Measurements from ENCODE around the gene PGA3. TPM values are rescaled to one million over a fixed set of nuclear protein-coding genes. Genes with fewer than 3 reads are reported as not detected.
"Not testable (repeated sequence)": the region's sequence is repeated elsewhere in the genome, so short reads cannot be mapped to it uniquely, and the experiment has no call there.

Gene PGA3
- total RNA-seq, 1 donor from 2014 or later = 0.52 TPM

DNA sequence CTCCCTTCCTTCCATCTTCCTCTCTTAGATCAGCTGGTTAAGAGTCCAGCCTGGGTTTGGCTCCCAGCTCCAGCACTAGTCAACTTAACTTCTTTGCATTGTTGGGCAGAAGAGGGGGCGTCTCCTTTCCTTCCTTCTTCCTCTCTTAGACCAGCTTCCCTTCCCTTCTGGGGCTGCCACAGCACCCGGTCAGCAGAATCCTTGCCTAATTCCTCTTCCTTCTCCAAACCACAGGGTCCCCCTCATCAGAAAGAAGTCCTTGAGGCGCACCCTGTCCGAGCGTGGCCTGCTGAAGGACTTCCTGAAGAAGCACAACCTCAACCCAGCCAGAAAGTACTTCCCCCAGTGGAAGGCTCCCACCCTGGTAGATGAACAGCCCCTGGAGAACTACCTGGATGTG is 558 bp downstream of the PGA3 start:
- not testable (repeated sequence) for H3K36me3 ChIP-seq (ENCODE audit: control insufficient read depth in 3 of 3, insufficient read depth in 3 of 3, low read length in 3 of 3); H3K4me3 ChIP-seq (ENCODE audit: low read length in 3 of 3); H3K4me1 ChIP-seq (ENCODE audit: control insufficient read depth in 3 of 3, insufficient read depth in 3 of 3, low read length in 3 of 3); H3K27ac ChIP-seq (ENCODE audit: low read depth, low read length); H3K9me3 ChIP-seq (ENCODE audit: control insufficient read depth in 3 of 3, low read length in 3 of 3); H3K27me3 ChIP-seq (ENCODE audit: control insufficient read depth in 3 of 3, insufficient read depth in 3 of 3, low read length in 3 of 3); H3K9ac ChIP-seq (ENCODE audit: low read depth in 1 of 3, low read length in 3 of 3)

- H3K36me3 ChIP-seq (ENCODE audit: control insufficient read depth in 3 of 3, insufficient read depth in 3 of 3, low read length in 3 of 3); H3K9ac ChIP-seq (ENCODE audit: low read depth in 1 of 3, low read length in 3 of 3); H3K27ac ChIP-seq (ENCODE audit: low read depth, low read length); H3K4me3 ChIP-seq (ENCODE audit: low read length in 3 of 3); H3K4me1 ChIP-seq (ENCODE audit: control insufficient read depth in 3 of 3, insufficient read depth in 3 of 3, low read length in 3 of 3); H3K27me3 ChIP-seq (ENCODE audit: control insufficient read depth in 3 of 3, insufficient read depth in 3 of 3, low read length in 3 of 3); H3K9me3 ChIP-seq (ENCODE audit: control insufficient read depth in 3 of 3, low read length in 3 of 3): not testable (repeated sequence)
Observed at GRCh38 chr11:61204502-61205059, 1.3 kb downstream of the PGA3 start.

- not testable (repeated sequence) for H3K36me3 ChIP-seq (ENCODE audit: control insufficient read depth in 3 of 3, insufficient read depth in 3 of 3, low read length in 3 of 3); H3K27ac ChIP-seq (ENCODE audit: low read depth, low read length); H3K27me3 ChIP-seq (ENCODE audit: control insufficient read depth in 3 of 3, insufficient read depth in 3 of 3, low read length in 3 of 3); H3K9me3 ChIP-seq (ENCODE audit: control insufficient read depth in 3 of 3, low read length in 3 of 3); H3K4me1 ChIP-seq (ENCODE audit: control insufficient read depth in 3 of 3, insufficient read depth in 3 of 3, low read length in 3 of 3); H3K9ac ChIP-seq (ENCODE audit: low read depth in 1 of 3, low read length in 3 of 3); H3K4me3 ChIP-seq (ENCODE audit: low read length in 3 of 3)
Observed at GRCh38 chr11:61207636-61208310, 4.5 kb downstream of the PGA3 start.

GRCh38 chr11:61210629-61211028 is 7.3 kb downstream of the PGA3 start:
- not testable (repeated sequence) for H3K9me3 ChIP-seq (ENCODE audit: control insufficient read depth in 3 of 3, low read length in 3 of 3); H3K9ac ChIP-seq (ENCODE audit: low read depth in 1 of 3, low read length in 3 of 3); H3K27me3 ChIP-seq (ENCODE audit: control insufficient read depth in 3 of 3, insufficient read depth in 3 of 3, low read length in 3 of 3); H3K4me1 ChIP-seq (ENCODE audit: control insufficient read depth in 3 of 3, insufficient read depth in 3 of 3, low read length in 3 of 3); H3K36me3 ChIP-seq (ENCODE audit: control insufficient read depth in 3 of 3, insufficient read depth in 3 of 3, low read length in 3 of 3); H3K4me3 ChIP-seq (ENCODE audit: low read length in 3 of 3); H3K27ac ChIP-seq (ENCODE audit: low read depth, low read length)

DNA sequence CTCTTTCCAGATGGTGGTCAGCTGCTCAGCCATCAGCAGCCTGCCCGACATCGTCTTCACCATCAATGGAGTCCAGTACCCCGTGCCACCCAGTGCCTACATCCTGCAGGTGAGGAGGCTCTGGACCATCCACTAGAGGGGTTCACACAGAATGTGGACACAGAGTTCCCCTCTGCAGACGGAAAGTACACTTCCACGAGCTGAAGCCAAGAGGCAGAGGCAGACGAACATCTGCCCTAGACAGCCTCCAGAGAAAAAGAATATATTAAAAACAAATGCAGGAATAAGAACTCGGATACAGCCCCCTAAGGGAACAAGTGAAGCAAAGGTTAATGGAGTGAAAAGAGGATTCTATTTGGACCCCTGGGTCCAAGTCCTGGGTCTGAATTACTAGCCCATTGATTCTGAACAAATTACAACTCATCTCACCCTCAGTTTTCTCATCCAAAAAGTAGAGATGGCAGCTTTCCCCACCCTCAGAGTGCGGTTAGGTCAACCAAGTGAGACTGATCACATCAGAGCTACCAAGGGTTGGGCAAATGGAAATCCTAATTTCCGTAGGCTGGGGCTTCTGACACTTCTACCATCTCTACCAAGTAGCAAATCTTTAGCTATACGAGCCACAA is 8.1 kb downstream of the PGA3 start:
- not testable (repeated sequence) for H3K9me3 ChIP-seq (ENCODE audit: control insufficient read depth in 3 of 3, low read length in 3 of 3); H3K4me1 ChIP-seq (ENCODE audit: control insufficient read depth in 3 of 3, insufficient read depth in 3 of 3, low read length in 3 of 3); H3K9ac ChIP-seq (ENCODE audit: low read depth in 1 of 3, low read length in 3 of 3); H3K36me3 ChIP-seq (ENCODE audit: control insufficient read depth in 3 of 3, insufficient read depth in 3 of 3, low read length in 3 of 3); H3K27me3 ChIP-seq (ENCODE audit: control insufficient read depth in 3 of 3, insufficient read depth in 3 of 3, low read length in 3 of 3); H3K4me3 ChIP-seq (ENCODE audit: low read length in 3 of 3); H3K27ac ChIP-seq (ENCODE audit: low read depth, low read length)

DNA sequence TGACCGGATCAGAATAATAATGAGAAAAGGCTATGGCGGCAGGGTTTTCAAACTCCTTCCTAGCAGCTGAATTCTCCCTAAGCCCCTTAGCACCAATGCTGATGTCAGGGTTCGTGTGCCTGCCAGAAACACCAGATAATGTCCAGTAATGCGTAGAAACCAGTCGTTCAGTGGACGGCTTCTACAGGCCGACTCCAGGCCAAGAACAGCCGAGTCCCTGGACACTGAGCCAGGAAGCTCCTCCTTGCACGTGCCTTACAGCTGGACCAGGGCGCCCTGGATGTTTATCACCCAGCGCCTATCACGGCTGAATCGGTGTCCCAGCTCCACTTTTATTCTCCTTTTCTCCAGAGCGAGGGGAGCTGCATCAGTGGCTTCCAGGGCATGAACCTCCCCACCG is 8.9 kb downstream of the PGA3 start:
- H3K9me3 ChIP-seq (ENCODE audit: control insufficient read depth in 3 of 3, low read length in 3 of 3) = not testable (repeated sequence)

GRCh38 chr11:61213711-61214324 is 10.5 kb downstream of the PGA3 start:
- not testable (repeated sequence) for H3K27ac ChIP-seq (ENCODE audit: low read depth, low read length); H3K36me3 ChIP-seq (ENCODE audit: control insufficient read depth in 3 of 3, insufficient read depth in 3 of 3, low read length in 3 of 3); H3K4me1 ChIP-seq (ENCODE audit: control insufficient read depth in 3 of 3, insufficient read depth in 3 of 3, low read length in 3 of 3); H3K9ac ChIP-seq (ENCODE audit: low read depth in 1 of 3, low read length in 3 of 3); H3K4me3 ChIP-seq (ENCODE audit: low read length in 3 of 3); H3K27me3 ChIP-seq (ENCODE audit: control insufficient read depth in 3 of 3, insufficient read depth in 3 of 3, low read length in 3 of 3); H3K9me3 ChIP-seq (ENCODE audit: control insufficient read depth in 3 of 3, low read length in 3 of 3)

More for the DNA sequence above, 8.9 kb downstream of the PGA3 start:
- not testable (repeated sequence) for H3K27me3 ChIP-seq (ENCODE audit: control insufficient read depth in 3 of 3, insufficient read depth in 3 of 3, low read length in 3 of 3); H3K4me1 ChIP-seq (ENCODE audit: control insufficient read depth in 3 of 3, insufficient read depth in 3 of 3, low read length in 3 of 3); H3K4me3 ChIP-seq (ENCODE audit: low read length in 3 of 3); H3K27ac ChIP-seq (ENCODE audit: low read depth, low read length); H3K36me3 ChIP-seq (ENCODE audit: control insufficient read depth in 3 of 3, insufficient read depth in 3 of 3, low read length in 3 of 3); H3K9ac ChIP-seq (ENCODE audit: low read depth in 1 of 3, low read length in 3 of 3)

- H3K36me3 ChIP-seq (ENCODE audit: control insufficient read depth in 3 of 3, insufficient read depth in 3 of 3, low read length in 3 of 3); H3K9me3 ChIP-seq (ENCODE audit: control insufficient read depth in 3 of 3, low read length in 3 of 3); H3K27ac ChIP-seq (ENCODE audit: low read depth, low read length); H3K4me1 ChIP-seq (ENCODE audit: control insufficient read depth in 3 of 3, insufficient read depth in 3 of 3, low read length in 3 of 3); H3K9ac ChIP-seq (ENCODE audit: low read depth in 1 of 3, low read length in 3 of 3); H3K4me3 ChIP-seq (ENCODE audit: low read length in 3 of 3); H3K27me3 ChIP-seq (ENCODE audit: control insufficient read depth in 3 of 3, insufficient read depth in 3 of 3, low read length in 3 of 3): not testable (repeated sequence)
Observed at GRCh38 chr11:61218306-61218705, 15.0 kb downstream of the PGA3 start.

DNA sequence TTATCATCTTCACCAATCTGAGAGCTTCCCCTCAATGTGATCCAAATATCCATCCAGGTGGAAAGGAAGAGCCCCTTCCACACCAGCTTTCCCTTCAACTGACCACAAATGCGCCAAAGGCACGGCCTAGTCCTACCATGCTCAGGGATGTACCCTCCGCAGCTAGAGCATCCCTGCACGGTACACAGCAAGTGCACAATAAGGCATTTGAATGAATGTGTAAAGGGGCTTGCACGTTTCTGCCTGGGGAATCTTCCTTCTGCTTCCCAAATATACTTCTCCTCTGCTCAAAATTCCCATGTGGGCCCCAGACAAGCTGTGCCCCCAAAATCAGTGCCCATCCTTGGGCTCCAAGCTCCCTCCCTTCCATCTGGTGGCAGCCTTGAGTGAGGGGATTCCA is 15.7 kb downstream of the PGA3 start:
- H3K9me3 ChIP-seq (ENCODE audit: control insufficient read depth in 3 of 3, low read length in 3 of 3); H3K4me3 ChIP-seq (ENCODE audit: low read length in 3 of 3); H3K27ac ChIP-seq (ENCODE audit: low read depth, low read length): not testable (repeated sequence)

DNA sequence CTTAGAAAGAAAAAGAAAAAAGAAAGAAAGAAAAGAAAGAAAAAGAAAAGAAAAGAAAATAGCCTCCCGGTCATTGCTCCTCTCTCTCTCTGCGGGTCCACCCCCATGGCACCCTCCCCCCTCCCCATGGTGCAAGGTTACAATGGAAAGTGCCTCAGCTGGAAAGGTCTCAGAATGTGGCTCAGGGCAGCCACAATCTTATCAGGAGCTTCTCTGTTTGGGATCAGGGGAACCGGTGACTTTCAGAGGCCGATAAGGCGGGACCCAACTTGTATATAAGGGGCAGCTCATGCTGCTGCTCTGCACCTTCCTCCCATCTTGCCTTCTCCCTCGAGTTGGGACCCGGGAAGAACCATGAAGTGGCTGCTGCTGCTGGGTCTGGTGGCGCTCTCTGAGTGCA is 18.7 kb downstream of the PGA3 start, which contains the start of gene PGA4:
Gene PGA4 (plus strand): TSS at position 301 of the 400 bp plus-strand sequence. CDS start 54 bp downstream, at position 355.
- H3K27me3 ChIP-seq (ENCODE audit: control insufficient read depth in 3 of 3, insufficient read depth in 3 of 3, low read length in 3 of 3); H3K27ac ChIP-seq (ENCODE audit: low read depth, low read length); H3K9ac ChIP-seq (ENCODE audit: low read depth in 1 of 3, low read length in 3 of 3); H3K4me3 ChIP-seq (ENCODE audit: low read length in 3 of 3); H3K4me1 ChIP-seq (ENCODE audit: control insufficient read depth in 3 of 3, insufficient read depth in 3 of 3, low read length in 3 of 3); H3K36me3 ChIP-seq (ENCODE audit: control insufficient read depth in 3 of 3, insufficient read depth in 3 of 3, low read length in 3 of 3); H3K9me3 ChIP-seq (ENCODE audit: control insufficient read depth in 3 of 3, low read length in 3 of 3): not testable (repeated sequence)

More for the DNA sequence above, 15.7 kb downstream of the PGA3 start:
- not testable (repeated sequence) for H3K36me3 ChIP-seq (ENCODE audit: control insufficient read depth in 3 of 3, insufficient read depth in 3 of 3, low read length in 3 of 3); H3K4me1 ChIP-seq (ENCODE audit: control insufficient read depth in 3 of 3, insufficient read depth in 3 of 3, low read length in 3 of 3); H3K9ac ChIP-seq (ENCODE audit: low read depth in 1 of 3, low read length in 3 of 3); H3K27me3 ChIP-seq (ENCODE audit: control insufficient read depth in 3 of 3, insufficient read depth in 3 of 3, low read length in 3 of 3)
